B cell (primary cell): Measurements from ENCODE around the gene RPGR. TPM values are rescaled to one million over a fixed set of nuclear protein-coding genes. Genes with fewer than 3 reads are reported as not detected.

Experiments
- ATAC-seq: fragments of 200-7000 bp; cut with Tn5 transposase; one replicate; pipeline ENCODE4 v1.10.0; 2021; ENCODE audit warnings: low read depth, mild to moderate bottlenecking, moderate number of reproducible peaks, moderate library complexity
- CTCF ChIA-PET: fragments of 350-600 bp; sonication (Branson Sonifier 250); formaldehyde crosslinking; loops from one replicate; lab custom pipeline; 2021; ENCODE audit warnings: antibody characterized with exemption, inconsistent platforms; lab: Charles Lee
- POLR2A ChIA-PET: fragments of 350-600 bp; sonication (Branson Sonifier 250); formaldehyde crosslinking; loops from one replicate; lab custom pipeline; 2021; ENCODE audit warnings: antibody characterized with exemption; lab: Charles Lee
- DNase-seq: peaks from one replicate; pipeline ENCODE4 v3.0.0; 2013
- H2AFZ ChIP-seq: 2 replicates; pipeline ENCODE4 v1.6.1; 2012; ENCODE audit warnings: mild to moderate bottlenecking, low read depth, low read length; ENCODE audit not compliant: insufficient read depth, poor library complexity, severe bottlenecking
- H3K27ac ChIP-seq, 2 donors: 1 replicate in 1 of 2; 2 replicates in 1 of 2; pipeline ENCODE4 v1.5.1; 2012 to 2013; ENCODE audit warnings: low read length in 2 of 2, mild to moderate bottlenecking in 2 of 2, moderate library complexity in 1 of 2
- H3K27me3 ChIP-seq, 4 experiments: fragments of 200-600 bp in 1 of 4; sonication (generic) in 1 of 4; replicated peaks in 1 of 4; 1 replicate in 2 of 4; 2 replicates in 2 of 4; pipeline versions ENCODE4 v1.6.1 to v1.7.0; 2013 to 2016; ENCODE audit warnings: low read length in 3 of 4, mild to moderate bottlenecking in 2 of 4, mixed read lengths in 1 of 4, moderate library complexity in 1 of 4; ENCODE audit not compliant: insufficient read depth in 4 of 4, control insufficient read depth in 3 of 4; ENCODE audit errors: control extremely low read depth in 1 of 4
- H3K36me3 ChIP-seq, 2 experiments: replicated peaks in 1 of 2; 1 replicate in 1 of 2; 2 replicates in 1 of 2; pipeline versions ENCODE4 v1.6.1 to v1.7.1; 2013; ENCODE audit warnings: low read length in 1 of 2; ENCODE audit not compliant: insufficient read depth in 2 of 2, control insufficient read depth in 1 of 2; ENCODE audit errors: control extremely low read depth in 1 of 2, extremely low read depth in 1 of 2
- H3K4me1 ChIP-seq, 2 donors: fragments of 200-600 bp in 1 of 2; sonication (generic) in 1 of 2; 1 replicate in 1 of 2; 2 replicates in 1 of 2; pipeline versions ENCODE4 v1.5.1 to v1.6.1; 2013 to 2017; ENCODE audit warnings: low read length in 2 of 2; ENCODE audit not compliant: control insufficient read depth in 2 of 2, insufficient read depth in 2 of 2
- H3K4me2 ChIP-seq: replicated peaks from 2 replicates; pipeline ENCODE3; 2012; ENCODE audit warnings: mild to moderate bottlenecking, low read depth, low read length; ENCODE audit not compliant: poor library complexity, severe bottlenecking
- H3K4me3 ChIP-seq, 5 experiments: fragments of 200-600 bp in 1 of 5; sonication (generic) in 1 of 5; 1 replicate in 3 of 5; 2 replicates in 2 of 5; pipeline versions ENCODE4 v1.5.1 to v1.7.0; 2011 to 2016; ENCODE audit warnings: low read length in 4 of 5, mild to moderate bottlenecking in 4 of 5, low read depth in 2 of 5, control low read depth in 1 of 5, moderate library complexity in 1 of 5; ENCODE audit not compliant: insufficient read depth in 1 of 5; ENCODE audit errors: control extremely low read depth in 1 of 5, extremely low read depth in 1 of 5
- H3K79me2 ChIP-seq: fragments of 200-600 bp; sonication (generic); one replicate; pipeline ENCODE4 v1.6.0; 2016; ENCODE audit warnings: low read length; ENCODE audit not compliant: control insufficient read depth, insufficient read depth
- H3K9ac ChIP-seq: fragments of 200-600 bp; sonication (generic); 2 replicates; pipeline ENCODE4 v1.6.1; 2017; ENCODE audit warnings: mild to moderate bottlenecking, low read length, moderate library complexity
- H3K9me3 ChIP-seq, 3 donors: one replicate each; pipeline versions ENCODE4 v1.6.1 to v1.7.1; 2013; ENCODE audit warnings: low read length in 2 of 3; ENCODE audit not compliant: control insufficient read depth in 2 of 3, insufficient read depth in 1 of 3; ENCODE audit errors: control extremely low read depth in 1 of 3
- H4K20me1 ChIP-seq: 2 replicates; pipeline ENCODE4 v1.6.0; 2012; ENCODE audit warnings: mild to moderate bottlenecking, low read length; ENCODE audit not compliant: insufficient read depth, control insufficient read depth, poor library complexity, severe bottlenecking
- H3K27ac Mint-ChIP-seq: one replicate; pipeline ENCODE4 v1.8.0; 2021; ENCODE audit warnings: mixed read lengths
- H3K27me3 Mint-ChIP-seq: one replicate; pipeline ENCODE4 v1.8.0; 2021; ENCODE audit warnings: mixed read lengths
- H3K4me1 Mint-ChIP-seq: one replicate; pipeline ENCODE4 v1.8.0; 2021; ENCODE audit warnings: mixed read lengths
- H3K4me3 Mint-ChIP-seq: one replicate; pipeline ENCODE4 v1.8.0; 2021; ENCODE audit warnings: mixed read lengths
- H3K9me3 Mint-ChIP-seq: one replicate; pipeline ENCODE4 v1.8.0; 2022; ENCODE audit warnings: mixed read lengths; ENCODE audit not compliant: insufficient read depth
- EZH2 ChIP-seq: IDR thresholded peaks from 2 replicates; pipeline ENCODE4 v1.6.1; 2012; ENCODE audit warnings: borderline replicate concordance, low read depth, mild to moderate bottlenecking, moderate library complexity, low read length; ENCODE audit not compliant: insufficient read depth, poor library complexity, severe bottlenecking
- WGBS: methylation state at CpG from one replicate; pipeline ENCODE4 v1.1.5; 2013; ENCODE audit warnings: missing lambda C conversion rate; ENCODE audit not compliant: insufficient coverage; 5-methylcytosine and 5-hydroxymethylcytosine counted together
- intact Hi-C: fragments of 100-400 bp; cut with micrococcal nuclease; formaldehyde crosslinking; loops from one replicate; pipeline ENCODE4 v1.10.0; 2022
- polyA plus RNA-seq: library from polyadenylated mRNA; depleted of rRNA; stranded (reverse); fragments of >200 nt; gene quantifications from 2 replicates; pipeline ENCODE4 v1.2.3, GENCODE V29; 2012
- small RNA-seq: library from RNA; depleted of rRNA; stranded (forward); fragments of <200 nt; gene quantifications from one replicate; pipeline ENCODE3, GENCODE V24; 2012; ENCODE audit warnings: low replicate concordance, low read depth; ENCODE audit not compliant: insufficient read length
- total RNA-seq, 2 donors: library from RNA; stranded (reverse); fragments of 120-200 nt in 1 of 2; gene quantifications; 1 replicate in 1 of 2; 2 replicates in 1 of 2; pipeline versions ENCODE4 v1.2.3 to v1.2.4, GENCODE V29; 2013 to 2022
- TF ChIP-seq, protein P1 (sequence below): fragments of 200-600 bp; IDR thresholded peaks from one replicate; pipeline ENCODE4 v1.8.0; 2022; ENCODE audit warnings: antibody characterized with exemption, mild to moderate bottlenecking

Gene RPGR
- total and polyA plus RNA-seq, 2 donors (not counting 1 experiment from before 2014, with no cell fraction given), result 4.2 to 26.8 TPM

DNA sequence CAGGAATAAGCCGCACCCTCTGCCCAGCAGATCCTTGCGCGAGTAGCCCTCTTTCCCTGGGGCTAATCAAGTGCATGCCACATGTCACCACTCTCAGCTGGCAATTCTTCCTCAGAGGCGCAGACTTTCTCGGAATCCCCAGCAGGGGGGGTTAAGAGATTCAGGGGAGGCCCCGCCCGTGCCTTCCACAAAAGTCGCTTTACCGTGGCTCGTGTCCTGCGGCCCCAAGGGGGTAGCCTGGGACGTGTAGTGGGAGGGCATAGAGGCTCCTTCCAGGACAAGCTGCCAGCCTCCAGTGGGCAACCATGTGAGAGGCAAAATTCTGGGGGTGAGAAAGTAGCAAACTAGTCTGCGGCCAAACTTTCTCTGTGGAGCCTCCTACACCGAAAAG is 107.3 kb downstream of the RPGR start:
- CTCF ChIA-PET, result interaction anchor here (1.4 kb wide), 2 partner anchors 74 to 107 kb away, joined by 5 to 8 read pairs; partner anchors contain the start of gene RPGR
- DNase-seq, result peak; percentile 5

More for the DNA sequence above, 107.3 kb downstream of the RPGR start:
- Mint-ChIP-seq H3K9me3 (no peaks in the 10 kb centered on the region), H3K27me3 (peaks cover 38% of the 10 kb centered on the region), H3K27ac (no peak overlapping the region), H3K4me1 (peaks cover 9% of the 10 kb centered on the region), H3K4me3 (peak overlapping the region; percentile 34)
- Histone ChIP-seq H3K27me3 (peaks cover 0 to 18% (median 3%) of the 10 kb centered on the region in 4 experiments), H3K4me3 (peak overlapping the region in 1 of 5 experiments; percentile 29), H3K9me3 (no peaks in the 10 kb centered on the region), H3K79me2 (no peaks in the 10 kb centered on the region), H3K27ac (no peak overlapping the region), H3K4me2 (peak overlapping the region; percentile 43), H3K36me3 (no peaks in the 10 kb centered on the region), H2AFZ (peak overlapping the region; percentile 10), H4K20me1 (no peaks in the 10 kb centered on the region), H3K9ac (no peak overlapping the region), H3K4me1 (peaks cover 0 to 6% of the 10 kb centered on the region in 2 donors)
- POLR2A ChIA-PET, result no interaction called here
- intact Hi-C loops, result no loop called here
- WGBS, result 10% methylated on average over 2 of the region's 14 CpGs
- no peak for ATAC-seq
- no peak for TF ChIP-seq EZH2
- TF ChIP-seq, protein P1, sequence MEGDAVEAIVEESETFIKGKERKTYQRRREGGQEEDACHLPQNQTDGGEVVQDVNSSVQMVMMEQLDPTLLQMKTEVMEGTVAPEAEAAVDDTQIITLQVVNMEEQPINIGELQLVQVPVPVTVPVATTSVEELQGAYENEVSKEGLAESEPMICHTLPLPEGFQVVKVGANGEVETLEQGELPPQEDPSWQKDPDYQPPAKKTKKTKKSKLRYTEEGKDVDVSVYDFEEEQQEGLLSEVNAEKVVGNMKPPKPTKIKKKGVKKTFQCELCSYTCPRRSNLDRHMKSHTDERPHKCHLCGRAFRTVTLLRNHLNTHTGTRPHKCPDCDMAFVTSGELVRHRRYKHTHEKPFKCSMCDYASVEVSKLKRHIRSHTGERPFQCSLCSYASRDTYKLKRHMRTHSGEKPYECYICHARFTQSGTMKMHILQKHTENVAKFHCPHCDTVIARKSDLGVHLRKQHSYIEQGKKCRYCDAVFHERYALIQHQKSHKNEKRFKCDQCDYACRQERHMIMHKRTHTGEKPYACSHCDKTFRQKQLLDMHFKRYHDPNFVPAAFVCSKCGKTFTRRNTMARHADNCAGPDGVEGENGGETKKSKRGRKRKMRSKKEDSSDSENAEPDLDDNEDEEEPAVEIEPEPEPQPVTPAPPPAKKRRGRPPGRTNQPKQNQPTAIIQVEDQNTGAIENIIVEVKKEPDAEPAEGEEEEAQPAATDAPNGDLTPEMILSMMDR, result peak; percentile 12

Small RNAs within 50 kb of the gene (small RNA-seq; reads per million reads assigned to genes)
- gene RF00322, result not detected

Other genes starting within 250 kb of the RPGR start
- gene SRPX, start 106.6 kb downstream of the RPGR start, total RNA-seq, result 0.59 and 0.83 TPM in 2 replicates
- not detected in 2 replicates for gene SRPX, start 106.6 kb downstream of the RPGR start, polyA plus RNA-seq
- gene OTC, start 25.1 kb upstream of the RPGR start, total RNA-seq, result not detected in 2 replicates
- not detected in 2 replicates for gene OTC, start 25.1 kb upstream of the RPGR start, polyA plus RNA-seq
- 0.32 TPM in 1 of 2 replicates, not detected in the other for gene TSPAN7, start 234.0 kb upstream of the RPGR start, total RNA-seq
- gene TSPAN7, start 234.0 kb upstream of the RPGR start, polyA plus RNA-seq, result 0.07 TPM in 2 replicates